WI38 (cell line): ENCODE measurements around the gene RNF180.
"Not testable (repeated sequence)": the region's sequence is repeated elsewhere in the genome, so short reads cannot be mapped to it uniquely, and the experiment has no call there.

Source experiments
- H3K4me3 ChIP-seq: 2 replicates; pipeline ENCODE4 v1.5.1; 2011; ENCODE audit warnings: low read depth, mild to moderate bottlenecking, control low read depth, low read length
- TF ChIP-seq, protein P1 (sequence below): IDR thresholded peaks from 2 replicates; pipeline ENCODE4 v1.5.1; 2012; ENCODE audit warnings: low read depth, mild to moderate bottlenecking, control low read depth, low read length

Gene RNF180

GRCh38 chr5:64347309-64347708 lies 181.7 kb downstream of the RNF180 start:
- TF ChIP-seq, protein P1, sequence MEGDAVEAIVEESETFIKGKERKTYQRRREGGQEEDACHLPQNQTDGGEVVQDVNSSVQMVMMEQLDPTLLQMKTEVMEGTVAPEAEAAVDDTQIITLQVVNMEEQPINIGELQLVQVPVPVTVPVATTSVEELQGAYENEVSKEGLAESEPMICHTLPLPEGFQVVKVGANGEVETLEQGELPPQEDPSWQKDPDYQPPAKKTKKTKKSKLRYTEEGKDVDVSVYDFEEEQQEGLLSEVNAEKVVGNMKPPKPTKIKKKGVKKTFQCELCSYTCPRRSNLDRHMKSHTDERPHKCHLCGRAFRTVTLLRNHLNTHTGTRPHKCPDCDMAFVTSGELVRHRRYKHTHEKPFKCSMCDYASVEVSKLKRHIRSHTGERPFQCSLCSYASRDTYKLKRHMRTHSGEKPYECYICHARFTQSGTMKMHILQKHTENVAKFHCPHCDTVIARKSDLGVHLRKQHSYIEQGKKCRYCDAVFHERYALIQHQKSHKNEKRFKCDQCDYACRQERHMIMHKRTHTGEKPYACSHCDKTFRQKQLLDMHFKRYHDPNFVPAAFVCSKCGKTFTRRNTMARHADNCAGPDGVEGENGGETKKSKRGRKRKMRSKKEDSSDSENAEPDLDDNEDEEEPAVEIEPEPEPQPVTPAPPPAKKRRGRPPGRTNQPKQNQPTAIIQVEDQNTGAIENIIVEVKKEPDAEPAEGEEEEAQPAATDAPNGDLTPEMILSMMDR: no peak
- H3K4me3 ChIP-seq: no peak overlapping the region

DNA sequence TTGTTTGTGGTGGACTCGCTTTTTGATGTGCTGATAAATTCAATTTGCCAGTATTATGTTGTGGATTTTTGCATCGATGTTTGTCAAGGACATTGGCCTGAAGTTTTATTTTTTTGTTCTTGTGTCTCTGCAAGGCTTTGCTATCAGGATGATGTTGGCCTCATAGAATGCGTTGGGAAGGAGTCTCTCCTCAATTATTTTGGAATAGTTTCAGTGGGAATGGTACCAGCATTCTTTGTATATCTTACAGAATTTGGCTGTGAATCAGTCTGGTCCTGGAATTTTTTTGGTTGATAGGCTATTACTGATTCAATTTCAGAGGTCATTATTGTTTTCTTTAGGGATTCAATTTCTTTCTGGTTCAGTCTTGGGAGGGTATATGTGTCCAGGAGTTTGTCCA lies 198.8 kb downstream of the RNF180 start:
- TF ChIP-seq, protein P1: no peak
- no peak overlapping the region for H3K4me3 ChIP-seq

DNA sequence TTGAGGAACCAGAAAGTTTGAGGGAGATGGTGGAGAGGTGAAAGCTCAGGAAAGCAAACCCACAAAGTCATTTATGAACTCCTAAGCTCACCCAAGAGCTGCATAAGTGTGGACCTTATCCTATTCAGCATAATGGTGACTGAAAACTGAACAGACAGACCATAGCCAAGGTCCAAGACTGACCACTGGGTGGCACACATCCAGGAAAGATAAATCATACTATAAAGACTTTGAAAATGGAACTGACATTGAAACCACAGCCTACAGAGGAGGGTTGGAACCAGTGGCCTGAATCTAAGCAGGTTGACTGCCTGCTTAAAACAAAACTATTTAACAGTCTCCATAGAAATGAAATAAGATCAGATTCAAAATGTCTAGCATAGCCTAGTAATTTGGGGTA lies 219.1 kb downstream of the RNF180 start:
- TF ChIP-seq, protein P1: no peak
- H3K4me3 ChIP-seq: no peak overlapping the region

GRCh38 chr5:64397552-64397951 lies 231.9 kb downstream of the RNF180 start:
- TF ChIP-seq, protein P1: no peak
- no peak overlapping the region for H3K4me3 ChIP-seq

DNA sequence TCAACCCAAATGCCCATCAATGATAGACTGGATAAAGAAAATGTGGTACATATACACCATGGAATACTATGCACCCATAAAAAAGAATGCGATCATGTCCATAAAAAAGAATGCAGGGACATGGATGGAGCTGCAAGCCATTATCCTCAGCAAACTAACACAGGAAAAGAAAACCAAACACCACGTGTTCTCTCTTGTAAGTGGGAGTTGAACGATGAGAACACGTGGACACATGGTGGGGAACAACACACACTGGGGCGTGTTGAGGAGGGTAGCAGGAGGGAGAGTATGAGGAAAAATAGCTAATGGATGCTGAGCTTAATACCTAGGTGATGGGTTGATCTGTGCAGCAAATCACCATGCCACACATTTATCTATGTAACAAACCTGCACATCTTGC lies 233.1 kb downstream of the RNF180 start:
- H3K4me3 ChIP-seq: not testable (repeated sequence)

GRCh38 chr5:64407103-64407825 lies 241.6 kb downstream of the RNF180 start:
- H3K4me3 ChIP-seq: not testable (repeated sequence)

GRCh38 chr5:64417390-64417789 lies 251.7 kb downstream of the RNF180 start:
- TF ChIP-seq, protein P1: no peak
- no peak overlapping the region for H3K4me3 ChIP-seq

- TF ChIP-seq, protein P1: no peak
- no peak overlapping the region for H3K4me3 ChIP-seq
Observed at GRCh38 chr5:64418013-64418412, 252.4 kb downstream of the RNF180 start.
